GM10266 (cell line): ENCODE measurements around the gene STAC.

Source experiments
- DNase-seq: peaks from one replicate; pipeline ENCODE4 v3.0.0; 2012; ENCODE audit errors: extremely low spot score
- TF ChIP-seq, protein P1 (sequence below): IDR thresholded peaks from 2 replicates; pipeline ENCODE4 v1.5.1; 2012; ENCODE audit warnings: mild to moderate bottlenecking, low read depth; ENCODE audit not compliant: control insufficient read depth, insufficient read depth; ENCODE audit errors: missing control alignments

Gene STAC

DNA sequence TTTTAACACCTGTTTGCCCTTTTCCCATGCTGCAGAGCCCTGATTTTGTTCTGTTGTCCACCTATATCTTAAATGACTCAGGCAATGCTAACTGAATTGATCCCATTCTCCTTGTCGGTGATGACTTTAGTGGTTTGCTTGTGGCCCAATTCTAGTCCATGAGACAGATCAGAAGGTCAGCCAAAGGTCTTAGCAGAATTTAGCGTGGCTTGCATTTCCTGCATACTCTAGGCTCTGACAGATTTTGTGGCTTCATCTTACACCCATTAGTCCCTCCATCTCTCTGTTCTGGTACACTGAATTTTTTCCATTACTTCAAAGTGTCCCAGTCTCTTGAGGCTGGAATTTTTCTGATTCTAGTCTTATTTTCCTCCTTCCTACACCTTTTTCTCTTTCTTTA lies 161.9 kb downstream of the STAC start:
- TF ChIP-seq, protein P1, sequence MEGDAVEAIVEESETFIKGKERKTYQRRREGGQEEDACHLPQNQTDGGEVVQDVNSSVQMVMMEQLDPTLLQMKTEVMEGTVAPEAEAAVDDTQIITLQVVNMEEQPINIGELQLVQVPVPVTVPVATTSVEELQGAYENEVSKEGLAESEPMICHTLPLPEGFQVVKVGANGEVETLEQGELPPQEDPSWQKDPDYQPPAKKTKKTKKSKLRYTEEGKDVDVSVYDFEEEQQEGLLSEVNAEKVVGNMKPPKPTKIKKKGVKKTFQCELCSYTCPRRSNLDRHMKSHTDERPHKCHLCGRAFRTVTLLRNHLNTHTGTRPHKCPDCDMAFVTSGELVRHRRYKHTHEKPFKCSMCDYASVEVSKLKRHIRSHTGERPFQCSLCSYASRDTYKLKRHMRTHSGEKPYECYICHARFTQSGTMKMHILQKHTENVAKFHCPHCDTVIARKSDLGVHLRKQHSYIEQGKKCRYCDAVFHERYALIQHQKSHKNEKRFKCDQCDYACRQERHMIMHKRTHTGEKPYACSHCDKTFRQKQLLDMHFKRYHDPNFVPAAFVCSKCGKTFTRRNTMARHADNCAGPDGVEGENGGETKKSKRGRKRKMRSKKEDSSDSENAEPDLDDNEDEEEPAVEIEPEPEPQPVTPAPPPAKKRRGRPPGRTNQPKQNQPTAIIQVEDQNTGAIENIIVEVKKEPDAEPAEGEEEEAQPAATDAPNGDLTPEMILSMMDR: no peak
- DNase-seq: no peak

DNA sequence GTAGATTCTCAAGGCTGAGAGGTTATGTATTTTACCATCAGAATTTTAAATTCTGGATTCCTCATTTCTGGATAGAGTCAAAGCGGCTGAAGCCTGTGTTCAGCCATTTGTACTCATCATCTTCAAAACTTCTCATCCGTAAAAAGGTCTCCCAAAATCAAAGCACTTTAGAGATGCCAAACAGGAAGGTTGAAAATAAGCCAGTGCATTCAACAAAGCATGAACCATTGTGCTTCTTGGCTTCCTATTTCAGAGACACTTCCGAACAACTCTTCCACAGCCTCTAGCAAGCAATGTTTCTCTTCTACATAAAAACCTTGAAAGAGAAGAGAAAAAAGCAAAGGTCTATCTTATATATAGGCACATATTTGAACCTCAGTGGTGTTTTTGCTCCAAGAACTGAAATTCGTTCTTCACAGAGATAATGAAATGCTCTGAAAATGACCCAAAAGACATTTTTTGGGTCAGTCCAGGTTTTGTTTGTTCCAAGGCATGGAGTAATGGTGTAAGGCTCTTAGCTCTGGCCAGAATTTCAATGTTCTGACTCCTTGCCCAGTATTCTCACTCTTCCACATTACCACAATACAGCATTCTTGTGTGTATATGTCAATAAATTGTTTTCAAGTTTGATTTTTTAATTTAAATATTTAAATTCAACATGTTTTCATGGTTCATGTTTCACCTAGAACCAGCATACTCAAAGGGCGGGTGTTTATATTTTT lies 163.1 kb downstream of the STAC start:
- no peak for DNase-seq

DNA sequence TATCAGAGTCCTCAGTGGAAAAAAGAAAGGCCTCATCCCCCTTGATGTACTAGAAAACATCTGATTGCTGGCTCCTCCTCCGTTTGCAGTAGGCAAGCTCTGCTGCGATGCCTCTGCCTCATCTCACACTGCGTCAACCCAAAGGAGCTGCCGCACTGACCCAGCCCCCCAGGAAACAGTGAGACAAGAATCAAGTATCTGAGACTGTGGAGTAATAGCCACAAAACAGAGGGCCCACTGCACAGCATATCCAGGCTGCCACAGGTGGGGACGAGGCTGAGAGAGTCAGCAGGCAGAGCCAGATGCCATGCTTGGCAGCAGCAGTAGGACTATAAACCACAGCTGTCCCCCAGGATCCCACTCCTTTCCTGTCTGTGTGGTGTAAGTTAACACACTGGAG lies 165.9 kb downstream of the STAC start:
- TF ChIP-seq, protein P1: no peak
- no peak for DNase-seq

More for the DNA sequence above, 163.1 kb downstream of the STAC start:
- TF ChIP-seq, protein P1: no peak

DNA sequence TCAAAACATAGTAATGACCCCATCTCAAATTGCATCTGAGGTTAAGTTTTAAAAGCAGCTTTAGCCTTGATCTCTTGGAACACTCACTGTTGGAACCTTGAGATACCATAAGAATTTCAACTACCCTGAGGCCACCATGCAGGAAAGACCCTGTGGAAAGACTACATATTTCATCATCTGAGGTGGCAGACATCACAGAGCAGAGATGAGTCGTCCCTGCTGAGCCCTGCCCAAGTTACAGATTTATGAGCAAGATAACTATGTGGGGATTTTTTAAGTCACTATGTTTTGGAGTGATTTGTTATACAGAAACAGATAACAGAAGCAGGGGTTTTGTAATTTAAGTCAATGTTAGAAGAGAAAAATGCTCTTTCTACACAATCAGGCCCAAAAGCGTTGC lies 168.4 kb downstream of the STAC start:
- TF ChIP-seq, protein P1: no peak
- DNase-seq: no peak

DNA sequence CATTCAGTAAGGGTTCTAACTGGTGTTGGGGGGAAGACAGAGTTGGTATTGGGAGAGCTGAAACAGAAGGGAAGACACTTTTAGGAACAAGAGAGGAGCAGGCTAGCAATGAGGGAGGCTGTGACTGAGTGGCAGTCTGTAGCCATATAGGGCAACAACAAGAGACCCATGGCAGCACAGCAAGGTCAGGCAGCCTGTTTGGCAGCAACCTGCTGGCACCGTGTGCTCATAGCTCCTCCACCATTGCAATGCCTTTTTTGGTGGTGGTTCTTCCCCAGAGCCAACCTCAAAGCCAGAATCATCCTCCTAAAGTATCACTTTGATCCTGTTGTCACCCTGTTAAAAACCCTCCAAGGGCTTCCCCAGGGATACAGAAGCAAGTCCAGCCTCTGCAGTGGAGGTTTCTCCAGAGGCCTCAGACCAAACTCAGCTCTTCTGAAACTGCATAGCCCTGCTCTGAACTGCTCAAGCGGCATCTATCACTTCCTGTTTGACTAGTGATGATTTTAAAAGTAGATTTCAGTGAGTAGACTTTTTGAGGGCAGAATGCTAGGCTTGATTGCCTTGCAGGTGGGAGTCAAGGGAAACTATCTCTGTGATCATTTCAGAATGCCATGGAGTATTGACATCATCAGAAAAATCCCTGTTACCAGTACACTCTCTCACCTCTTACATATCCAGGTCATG lies 176.9 kb downstream of the STAC start:
- no peak for DNase-seq
- TF ChIP-seq, protein P1: no peak

DNA sequence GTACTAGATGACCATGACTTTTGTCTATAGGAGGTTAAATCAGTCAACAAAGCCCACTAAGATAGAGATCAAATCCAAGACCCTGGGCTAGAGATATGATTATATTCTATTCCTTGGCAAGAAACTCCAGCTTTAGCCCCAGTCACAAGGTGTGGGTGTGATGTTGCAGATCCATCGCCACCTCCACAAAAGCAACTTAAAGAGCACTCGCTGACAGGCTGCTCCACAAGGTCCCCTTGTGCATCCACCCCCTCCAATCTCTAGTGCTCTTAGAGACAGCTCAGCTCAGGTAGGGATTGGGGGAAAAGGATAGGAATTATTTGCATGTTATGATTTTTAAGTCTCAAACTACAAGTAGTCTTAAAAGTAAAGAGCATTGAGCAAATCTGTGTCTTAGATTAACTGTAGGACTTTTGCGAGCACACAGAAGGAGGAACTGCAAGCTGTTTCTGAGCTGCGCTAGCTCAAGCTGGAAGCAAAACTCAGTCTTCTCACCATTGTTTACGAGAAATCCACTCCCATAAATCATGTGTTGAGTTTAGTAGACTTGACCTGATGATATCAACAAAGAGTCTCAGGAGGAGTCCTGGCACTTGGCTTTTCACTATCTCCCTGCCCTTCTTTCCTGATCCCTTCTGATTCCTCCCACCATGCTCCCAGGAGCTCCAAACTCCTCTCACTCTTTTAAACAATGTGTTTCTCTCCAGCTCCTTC lies 177.6 kb downstream of the STAC start:
- TF ChIP-seq, protein P1: no peak
- no peak for DNase-seq
